ENCODE data around the gene COBL. TPM values are rescaled to one million over a fixed set of nuclear protein-coding genes. Genes with fewer than 3 reads are reported as not detected.

The COBL gene
- total RNA-seq, 2 donors from 2014 or later = 1.4 to 1.6 TPM

DNA sequence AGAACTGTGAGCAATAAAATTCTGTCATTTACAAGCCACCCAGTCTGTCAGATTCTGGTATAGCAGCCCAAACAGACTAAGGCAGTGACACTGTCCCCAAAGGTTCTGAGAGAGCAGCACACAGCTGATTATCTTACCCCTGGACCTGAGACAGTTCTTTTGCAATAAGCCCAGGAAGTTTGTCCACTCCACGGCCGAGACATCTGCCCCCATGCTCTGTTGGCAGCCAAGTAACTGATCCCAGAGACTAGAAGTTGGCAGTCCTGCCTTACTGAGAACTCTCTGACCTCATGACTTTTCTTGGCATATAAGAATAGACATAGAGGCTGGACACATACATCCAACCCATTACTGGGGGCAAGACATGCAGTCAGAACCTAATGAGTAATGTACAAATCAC lies 290.9 kb downstream of the COBL start:
- TF ChIP-seq CTCF (IDR thresholded peaks at IDR 0.05) = no peak
- Histone ChIP-seq H3K4me1 (ENCODE audit: control insufficient read depth in 1 of 2, low read depth in 2 of 2) (no peaks in the 10 kb centered on the region), H3K4me3 (no peak overlapping the region), H3K27me3 (replicated peaks; ENCODE audit: insufficient read depth) (no peaks in the 10 kb centered on the region), H3K36me3 (no peaks in the 10 kb centered on the region), H3K9me3 (no peaks in the 10 kb centered on the region), H3K27ac (no peak overlapping the region)
- DNase-seq (ENCODE audit: low spot score) (no peak), ATAC-seq (ENCODE audit: insufficient number of reproducible peaks, low FRiP score, low read depth) (no peak)

- DNase-seq (ENCODE audit: low spot score) (no peak), ATAC-seq (ENCODE audit: insufficient number of reproducible peaks, low FRiP score, low read depth) (no peak)
- H3K4me3 ChIP-seq = no peak overlapping the region
- no peak overlapping the region for H3K27ac ChIP-seq
- no peaks in the 10 kb centered on the region for H3K4me1 ChIP-seq (ENCODE audit: control insufficient read depth in 1 of 2, low read depth in 2 of 2)
- TF ChIP-seq CTCF (IDR thresholded peaks at IDR 0.05) = no peak
- no peaks in the 10 kb centered on the region for H3K36me3 ChIP-seq
- H3K27me3 ChIP-seq (replicated peaks; ENCODE audit: insufficient read depth) = no peaks in the 10 kb centered on the region
- no peaks in the 10 kb centered on the region for H3K9me3 ChIP-seq
These were observed 291.7 kb downstream of the COBL start for GRCh38 chr7:51024867-51025266.

DNA sequence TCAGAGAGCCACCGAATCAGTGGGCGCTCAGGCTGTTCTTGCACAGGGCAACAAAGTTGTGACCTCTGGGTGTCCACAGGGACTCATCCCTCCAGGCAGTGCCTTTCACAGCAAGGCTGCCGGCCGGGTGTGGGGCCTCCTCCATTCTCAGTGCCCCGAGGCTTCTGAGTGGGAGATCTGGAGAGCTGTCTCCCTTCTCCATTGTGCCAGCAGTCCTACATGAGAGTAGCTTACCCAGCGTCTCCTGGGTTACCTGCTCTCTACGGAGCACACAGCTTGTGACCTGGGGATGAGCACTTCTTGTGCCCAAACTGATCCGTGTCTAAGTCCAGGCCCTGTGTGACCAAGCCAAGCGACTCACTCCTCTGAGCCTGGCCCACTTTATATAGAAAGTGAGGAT lies 293.1 kb downstream of the COBL start:
- Histone ChIP-seq H3K9me3 (no peaks in the 10 kb centered on the region), H3K4me1 (ENCODE audit: control insufficient read depth in 1 of 2, low read depth in 2 of 2) (no peaks in the 10 kb centered on the region), H3K36me3 (no peaks in the 10 kb centered on the region), H3K27me3 (replicated peaks; ENCODE audit: insufficient read depth) (no peaks in the 10 kb centered on the region), H3K27ac (no peak overlapping the region), H3K4me3 (no peak overlapping the region)
- no peak for ATAC-seq (ENCODE audit: insufficient number of reproducible peaks, low FRiP score, low read depth)
- TF ChIP-seq CTCF (IDR thresholded peaks at IDR 0.05) = no peak
- no peak for DNase-seq (ENCODE audit: low spot score)

DNA sequence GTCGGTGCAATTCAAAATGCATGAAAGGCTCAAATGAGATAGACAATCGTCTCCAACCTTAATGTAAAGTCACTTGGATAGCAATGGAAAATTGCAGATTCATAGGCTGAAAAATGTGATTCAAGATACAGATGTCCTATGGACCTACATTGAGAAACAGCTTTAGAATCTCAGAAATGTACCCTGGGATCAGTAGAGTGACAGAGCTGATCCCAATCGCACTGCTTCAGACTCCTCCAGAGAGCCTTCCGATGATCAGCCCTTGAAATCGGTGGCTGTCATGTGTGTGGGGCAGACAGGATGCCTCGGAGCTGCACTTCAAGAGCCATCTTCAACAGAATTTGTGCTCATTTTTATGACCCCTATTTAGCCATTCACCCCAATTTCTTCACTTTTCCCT lies 293.8 kb downstream of the COBL start:
- no peak for ATAC-seq (ENCODE audit: insufficient number of reproducible peaks, low FRiP score, low read depth)
- Histone ChIP-seq H3K27me3 (replicated peaks; ENCODE audit: insufficient read depth) (no peaks in the 10 kb centered on the region), H3K4me1 (ENCODE audit: control insufficient read depth in 1 of 2, low read depth in 2 of 2) (no peaks in the 10 kb centered on the region), H3K27ac (no peak overlapping the region), H3K36me3 (no peaks in the 10 kb centered on the region), H3K4me3 (no peak overlapping the region), H3K9me3 (no peaks in the 10 kb centered on the region)
- no peak for DNase-seq (ENCODE audit: low spot score)
- no peak for TF ChIP-seq CTCF (IDR thresholded peaks at IDR 0.05)

DNA sequence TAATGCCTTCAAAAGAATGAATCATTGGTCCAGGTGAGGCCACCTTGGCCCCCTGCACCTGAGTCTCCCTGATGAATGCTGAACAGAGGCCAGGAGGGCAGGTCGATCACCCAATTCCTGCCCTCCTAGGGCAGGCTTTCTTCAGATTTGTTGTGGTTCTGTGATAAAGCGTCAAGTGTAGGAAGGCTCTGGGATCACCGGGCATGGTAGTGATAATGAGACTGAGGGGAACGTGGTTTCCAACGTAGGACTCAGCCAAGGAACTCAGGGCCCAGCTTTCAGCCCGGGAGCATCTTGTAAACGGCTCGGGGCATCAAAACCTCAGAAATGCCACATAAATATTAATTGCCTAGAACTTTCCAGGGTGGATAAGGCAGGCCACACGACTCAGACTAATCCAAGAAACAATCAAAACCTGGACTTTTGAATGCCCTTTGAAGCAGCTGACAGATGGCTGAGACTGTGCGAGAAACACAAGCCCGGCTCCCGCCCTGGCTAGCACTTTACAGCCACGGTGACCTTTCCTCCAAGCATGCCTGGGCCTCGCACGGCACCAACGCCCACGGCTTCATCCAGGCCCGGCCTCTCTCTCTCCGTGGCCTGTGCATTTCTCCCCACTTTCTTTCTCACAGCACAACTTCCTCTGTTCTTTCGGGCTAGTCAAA lies 294.6 kb downstream of the COBL start:
- Histone ChIP-seq H3K9me3 (no peaks in the 10 kb centered on the region), H3K4me3 (no peak overlapping the region), H3K27me3 (replicated peaks; ENCODE audit: insufficient read depth) (no peaks in the 10 kb centered on the region), H3K36me3 (no peaks in the 10 kb centered on the region), H3K27ac (no peak overlapping the region), H3K4me1 (ENCODE audit: control insufficient read depth in 1 of 2, low read depth in 2 of 2) (no peaks in the 10 kb centered on the region)
- DNase-seq (ENCODE audit: low spot score) (no peak), ATAC-seq (ENCODE audit: insufficient number of reproducible peaks, low FRiP score, low read depth) (no peak)
- no peak for TF ChIP-seq CTCF (IDR thresholded peaks at IDR 0.05)

Measured in thoracic aorta (tissue), 2 donors.